ENCODE data around the gene LRRTM4. TPM values are rescaled to one million over a fixed set of nuclear protein-coding genes. Genes with fewer than 3 reads are reported as not detected.

LRRTM4 gene
- total RNA-seq, 1 experiment from 2014 or later, result 0.23 TPM

DNA sequence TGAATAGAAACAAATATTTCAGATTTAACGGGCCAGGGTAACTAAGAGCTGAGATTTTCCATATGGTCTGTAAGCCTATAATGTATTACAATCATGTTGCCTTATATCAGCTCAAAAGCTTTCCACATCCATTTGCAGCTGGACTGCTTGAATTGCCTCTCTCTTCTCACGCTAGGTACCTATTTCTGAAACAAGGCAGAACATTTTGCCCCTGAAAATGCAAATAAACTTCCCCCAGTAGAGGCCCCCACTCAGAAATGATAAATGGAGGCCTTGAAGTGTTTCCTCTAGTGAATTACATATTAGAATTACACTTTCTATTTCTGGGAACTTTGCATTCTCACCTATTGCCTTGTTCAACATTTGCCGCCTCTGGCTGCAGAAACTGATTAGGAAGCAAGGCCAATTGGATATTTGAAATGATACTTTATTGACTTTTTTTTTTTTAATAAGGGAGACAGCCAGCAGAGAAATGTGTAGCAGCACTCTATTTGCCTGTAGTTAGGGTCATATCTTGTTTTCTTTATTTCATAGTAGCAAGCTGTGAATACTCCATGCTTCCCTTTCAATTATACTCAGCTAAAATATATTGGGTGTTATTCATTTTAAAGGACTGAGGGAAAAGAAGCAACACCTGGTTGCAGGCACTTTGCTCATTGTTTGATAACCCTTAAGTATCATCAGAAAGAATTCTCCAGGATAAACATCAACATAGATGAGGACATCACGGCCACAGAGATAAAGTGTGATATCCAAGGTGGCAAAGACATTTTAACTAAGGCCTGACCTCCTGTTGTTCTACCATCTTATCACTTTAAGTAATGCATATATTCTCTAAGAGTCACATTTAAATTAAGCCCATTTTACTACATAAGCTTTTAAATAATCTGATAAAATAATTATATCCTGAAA, 505.5 kb downstream of the LRRTM4 start:
- BruUV-seq (replicated peaks), result no TSS peak
- H3K36me3 ChIP-seq (ENCODE audit: control insufficient read depth, insufficient read depth, low read length), result no peaks in the 10 kb centered on the region
- H3K27ac ChIP-seq (ENCODE audit: low read length), result no peak overlapping the region
- POLR2A ChIA-PET, result no interaction called here
- CTCF ChIA-PET, result interaction anchor here (0.6 kb wide), 1 partner anchor 32 kb away, joined by 9 read pairs; no protein-coding TSS in a partner anchor
- TF ChIP-seq, protein P1, sequence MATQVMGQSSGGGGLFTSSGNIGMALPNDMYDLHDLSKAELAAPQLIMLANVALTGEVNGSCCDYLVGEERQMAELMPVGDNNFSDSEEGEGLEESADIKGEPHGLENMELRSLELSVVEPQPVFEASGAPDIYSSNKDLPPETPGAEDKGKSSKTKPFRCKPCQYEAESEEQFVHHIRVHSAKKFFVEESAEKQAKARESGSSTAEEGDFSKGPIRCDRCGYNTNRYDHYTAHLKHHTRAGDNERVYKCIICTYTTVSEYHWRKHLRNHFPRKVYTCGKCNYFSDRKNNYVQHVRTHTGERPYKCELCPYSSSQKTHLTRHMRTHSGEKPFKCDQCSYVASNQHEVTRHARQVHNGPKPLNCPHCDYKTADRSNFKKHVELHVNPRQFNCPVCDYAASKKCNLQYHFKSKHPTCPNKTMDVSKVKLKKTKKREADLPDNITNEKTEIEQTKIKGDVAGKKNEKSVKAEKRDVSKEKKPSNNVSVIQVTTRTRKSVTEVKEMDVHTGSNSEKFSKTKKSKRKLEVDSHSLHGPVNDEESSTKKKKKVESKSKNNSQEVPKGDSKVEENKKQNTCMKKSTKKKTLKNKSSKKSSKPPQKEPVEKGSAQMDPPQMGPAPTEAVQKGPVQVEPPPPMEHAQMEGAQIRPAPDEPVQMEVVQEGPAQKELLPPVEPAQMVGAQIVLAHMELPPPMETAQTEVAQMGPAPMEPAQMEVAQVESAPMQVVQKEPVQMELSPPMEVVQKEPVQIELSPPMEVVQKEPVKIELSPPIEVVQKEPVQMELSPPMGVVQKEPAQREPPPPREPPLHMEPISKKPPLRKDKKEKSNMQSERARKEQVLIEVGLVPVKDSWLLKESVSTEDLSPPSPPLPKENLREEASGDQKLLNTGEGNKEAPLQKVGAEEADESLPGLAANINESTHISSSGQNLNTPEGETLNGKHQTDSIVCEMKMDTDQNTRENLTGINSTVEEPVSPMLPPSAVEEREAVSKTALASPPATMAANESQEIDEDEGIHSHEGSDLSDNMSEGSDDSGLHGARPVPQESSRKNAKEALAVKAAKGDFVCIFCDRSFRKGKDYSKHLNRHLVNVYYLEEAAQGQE (IDR thresholded peaks at IDR 0.05; ENCODE audit: insufficient read depth in 1 of 2, low read depth in 2 of 2, low read length in 1 of 2), result no peak
- TF ChIP-seq SIN3A (IDR thresholded peaks at IDR 0.05; ENCODE audit: borderline replicate concordance, insufficient read depth, low read depth, low read length) (no peak), TCF7L2 (IDR thresholded peaks at IDR 0.05; ENCODE audit: low read depth, low read length) (no peak), POLR2AphosphoS5 (IDR thresholded peaks at IDR 0.05; ENCODE audit: low read depth, low read length) (no peak)
- TF ChIP-seq, protein P2, sequence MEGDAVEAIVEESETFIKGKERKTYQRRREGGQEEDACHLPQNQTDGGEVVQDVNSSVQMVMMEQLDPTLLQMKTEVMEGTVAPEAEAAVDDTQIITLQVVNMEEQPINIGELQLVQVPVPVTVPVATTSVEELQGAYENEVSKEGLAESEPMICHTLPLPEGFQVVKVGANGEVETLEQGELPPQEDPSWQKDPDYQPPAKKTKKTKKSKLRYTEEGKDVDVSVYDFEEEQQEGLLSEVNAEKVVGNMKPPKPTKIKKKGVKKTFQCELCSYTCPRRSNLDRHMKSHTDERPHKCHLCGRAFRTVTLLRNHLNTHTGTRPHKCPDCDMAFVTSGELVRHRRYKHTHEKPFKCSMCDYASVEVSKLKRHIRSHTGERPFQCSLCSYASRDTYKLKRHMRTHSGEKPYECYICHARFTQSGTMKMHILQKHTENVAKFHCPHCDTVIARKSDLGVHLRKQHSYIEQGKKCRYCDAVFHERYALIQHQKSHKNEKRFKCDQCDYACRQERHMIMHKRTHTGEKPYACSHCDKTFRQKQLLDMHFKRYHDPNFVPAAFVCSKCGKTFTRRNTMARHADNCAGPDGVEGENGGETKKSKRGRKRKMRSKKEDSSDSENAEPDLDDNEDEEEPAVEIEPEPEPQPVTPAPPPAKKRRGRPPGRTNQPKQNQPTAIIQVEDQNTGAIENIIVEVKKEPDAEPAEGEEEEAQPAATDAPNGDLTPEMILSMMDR (IDR thresholded peaks at IDR 0.05), result no peak
- H3K4me3 ChIP-seq (ENCODE audit: low read depth in 2 of 2, low read length in 2 of 2), result no peak overlapping the region
- intact Hi-C loops (cut with micrococcal nuclease; ENCODE audit: unreplicated experiment), result no loop called here
- in situ Hi-C loops (cut with HindIII; ENCODE audit: low pct_unique_long_range_greater_than_20kb, low sequenced_read_pairs), result no loop called here
- H3K4me1 ChIP-seq (ENCODE audit: control insufficient read depth, insufficient read depth, low read length), result no peaks in the 10 kb centered on the region
- DNase-seq (ENCODE audit: low read depth, low spot score) (no peak), ATAC-seq (no peak)
- H3K9me3 ChIP-seq (ENCODE audit: control insufficient read depth, insufficient read depth, low read depth, low read length), result no peaks in the 10 kb centered on the region
- H3K27me3 ChIP-seq (ENCODE audit: control insufficient read depth, insufficient read depth, low read length), result no peaks in the 10 kb centered on the region

DNA sequence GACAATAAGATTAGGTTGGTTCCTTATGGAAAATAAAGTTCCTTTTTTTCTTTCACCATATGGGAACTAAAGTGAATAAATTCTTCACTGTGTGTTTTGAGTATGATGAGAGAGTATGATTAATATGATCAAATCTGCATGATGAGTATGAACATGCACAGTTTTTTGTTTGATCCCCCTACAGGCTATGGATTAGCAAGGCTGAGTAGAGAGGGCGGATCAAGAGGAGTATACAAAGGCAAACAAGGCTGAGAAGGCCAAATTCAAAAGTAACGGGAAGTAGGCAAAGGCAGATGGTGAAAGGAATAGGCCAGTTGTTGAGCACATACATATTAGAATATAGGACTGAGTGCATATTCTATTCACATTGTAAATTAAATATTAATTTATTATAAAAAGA, 508.2 kb downstream of the LRRTM4 start:
- BruUV-seq (replicated peaks), result no TSS peak
- in situ Hi-C loops (cut with HindIII; ENCODE audit: low pct_unique_long_range_greater_than_20kb, low sequenced_read_pairs) (no loop called here), intact Hi-C loops (cut with micrococcal nuclease; ENCODE audit: unreplicated experiment) (no loop called here)
- ChIA-PET POLR2A (interaction anchor here (0.6 kb wide), 1 partner anchor 262 kb away, joined by 3 read pairs; no protein-coding TSS in a partner anchor), CTCF (no interaction called here)
- DNase-seq (ENCODE audit: low read depth, low spot score), result no peak
- Histone ChIP-seq H3K36me3 (ENCODE audit: control insufficient read depth, insufficient read depth, low read length) (no peaks in the 10 kb centered on the region), H3K9me3 (ENCODE audit: control insufficient read depth, insufficient read depth, low read depth, low read length) (no peaks in the 10 kb centered on the region), H3K27ac (ENCODE audit: low read length) (no peak overlapping the region), H3K4me1 (ENCODE audit: control insufficient read depth, insufficient read depth, low read length) (no peaks in the 10 kb centered on the region), H3K27me3 (ENCODE audit: control insufficient read depth, insufficient read depth, low read length) (no peaks in the 10 kb centered on the region), H3K4me3 (ENCODE audit: low read depth in 2 of 2, low read length in 2 of 2) (no peak overlapping the region)
- TF ChIP-seq, protein P2 (IDR thresholded peaks at IDR 0.05), result no peak
- TF ChIP-seq SIN3A (IDR thresholded peaks at IDR 0.05; ENCODE audit: borderline replicate concordance, insufficient read depth, low read depth, low read length), result no peak
- TF ChIP-seq TCF7L2 (IDR thresholded peaks at IDR 0.05; ENCODE audit: low read depth, low read length), result no peak
- no peak for TF ChIP-seq POLR2AphosphoS5 (IDR thresholded peaks at IDR 0.05; ENCODE audit: low read depth, low read length)
- TF ChIP-seq, protein P1 (IDR thresholded peaks at IDR 0.05; ENCODE audit: insufficient read depth in 1 of 2, low read depth in 2 of 2, low read length in 1 of 2), result no peak
- ATAC-seq, result no peak
